Stimulated activated naive CD8-positive, alpha-beta T cell treated with anti-CD3 and anti-CD28 coated beads, Interleukin-15, amount 100 ng/mL, for 72 hours (primary cell): ENCODE data around the gene GARIN5A.

Experiments used
- ATAC-seq: fragments of 150-1000 bp; cut with Tn5 transposase; 2 replicates; pipeline ENCODE4 v1.10.0; 2021; ENCODE audit warnings: mild to moderate bottlenecking, moderate library complexity
- DNase-seq, 2 donors: peaks; one replicate each; pipeline ENCODE4 v3.0.0; 2021 to 2022
- H3K27ac Mint-ChIP-seq, 2 donors: one replicate each; pipeline ENCODE4 v1.8.0; 2022; ENCODE audit warnings: mild to moderate bottlenecking in 2 of 2, mixed read lengths in 2 of 2, moderate library complexity in 2 of 2
- H3K27me3 Mint-ChIP-seq: one replicate; pipeline ENCODE4 v1.8.0; 2022; ENCODE audit warnings: mixed read lengths
- H3K4me1 Mint-ChIP-seq: one replicate; pipeline ENCODE4 v1.8.0; 2022; ENCODE audit warnings: mild to moderate bottlenecking, mixed read lengths
- H3K4me3 Mint-ChIP-seq, 2 donors: one replicate each; pipeline ENCODE4 v1.8.0; 2022; ENCODE audit warnings: mild to moderate bottlenecking in 2 of 2, mixed read lengths in 2 of 2, moderate library complexity in 1 of 2
- H3K9me3 Mint-ChIP-seq, 2 donors: one replicate each; pipeline ENCODE4 v1.8.0; 2022; ENCODE audit warnings: mixed read lengths in 2 of 2

Gene GARIN5A

GRCh38 chr19:50465986-50466705, 10.5 kb downstream of the GARIN5A start:
- no peak overlapping the region for H3K27ac Mint-ChIP-seq
- H3K4me1 Mint-ChIP-seq = peaks cover 5% of the 10 kb centered on the region
- H3K4me3 Mint-ChIP-seq = no peak overlapping the region
- H3K27me3 Mint-ChIP-seq = peaks cover 28% of the 10 kb centered on the region
- no peak for ATAC-seq
- no peak for DNase-seq
- no peaks in the 10 kb centered on the region for H3K9me3 Mint-ChIP-seq

DNA sequence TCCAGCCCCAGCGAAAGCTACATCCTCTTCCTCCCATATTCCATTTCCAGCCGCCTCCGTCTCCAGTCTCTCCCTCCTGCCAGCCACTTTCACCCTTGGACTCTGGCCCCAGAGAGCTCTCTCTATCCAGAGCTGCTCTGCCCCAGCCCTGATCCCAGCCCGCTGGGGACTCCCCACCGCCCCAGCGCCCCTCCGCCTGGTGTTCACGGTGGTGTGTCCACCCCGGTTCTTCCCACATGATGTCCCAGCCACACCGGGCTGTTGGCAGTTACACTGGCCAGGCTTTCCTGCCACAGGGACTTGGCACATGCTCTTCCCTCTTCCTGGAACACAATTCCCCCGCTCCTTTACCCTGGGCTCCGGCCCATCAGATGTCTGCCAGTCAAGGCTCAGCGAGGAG, 11.6 kb downstream of the GARIN5A start:
- DNase-seq (no peak), ATAC-seq (no peak)
- Mint-ChIP-seq H3K4me3 (no peak overlapping the region), H3K9me3 (no peaks in the 10 kb centered on the region), H3K27ac (peak overlapping the region in 1 of 2 donors; percentile 74), H3K27me3 (peaks cover 32% of the 10 kb centered on the region), H3K4me1 (peaks cover 13% of the 10 kb centered on the region)

DNA sequence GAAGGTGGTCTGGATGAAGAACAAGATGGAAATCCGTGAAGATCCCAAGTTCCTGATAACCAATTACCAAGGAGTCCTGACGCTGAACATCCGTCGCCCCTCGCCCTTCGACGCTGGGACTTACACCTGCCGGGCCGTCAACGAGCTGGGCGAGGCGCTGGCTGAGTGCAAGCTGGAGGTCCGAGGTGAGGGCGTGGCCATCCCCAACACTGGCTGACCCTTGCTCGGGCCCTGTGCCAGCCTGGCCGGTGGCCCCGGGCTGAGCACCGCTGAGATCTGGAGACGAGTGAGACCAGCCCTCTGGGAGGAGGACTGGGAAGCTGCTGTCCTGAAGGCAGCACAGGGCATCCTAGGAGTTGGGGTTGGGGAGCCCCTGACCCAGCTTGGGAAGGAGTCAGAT, 12.3 kb downstream of the GARIN5A start:
- ATAC-seq (no peak), DNase-seq (no peak)
- Mint-ChIP-seq H3K27me3 (peaks cover 36% of the 10 kb centered on the region), H3K4me3 (no peak overlapping the region), H3K27ac (no peak overlapping the region), H3K9me3 (no peaks in the 10 kb centered on the region), H3K4me1 (peaks cover 17% of the 10 kb centered on the region)

- Mint-ChIP-seq H3K27me3 (peaks cover 23% of the 10 kb centered on the region), H3K9me3 (no peaks in the 10 kb centered on the region), H3K4me1 (peaks cover 17% of the 10 kb centered on the region), H3K4me3 (no peak overlapping the region), H3K27ac (no peak overlapping the region)
- DNase-seq = no peak
- ATAC-seq = no peak
Observed at GRCh38 chr19:50462970-50463369, 13.7 kb downstream of the GARIN5A start.

GRCh38 chr19:50461066-50461875, 15.4 kb downstream of the GARIN5A start:
- Mint-ChIP-seq H3K9me3 (no peaks in the 10 kb centered on the region), H3K27ac (no peak overlapping the region), H3K27me3 (peaks cover 31% of the 10 kb centered on the region), H3K4me1 (peaks cover 17% of the 10 kb centered on the region), H3K4me3 (peak overlapping the region in 1 of 2 donors; percentile 6)
- ATAC-seq = peak; percentile 82
- peak; percentile 65 to 70 for DNase-seq

- Mint-ChIP-seq H3K9me3 (no peaks in the 10 kb centered on the region), H3K27me3 (peaks cover 30% of the 10 kb centered on the region), H3K4me1 (peaks cover 17% of the 10 kb centered on the region), H3K27ac (no peak overlapping the region), H3K4me3 (peak overlapping the region; percentile 5 to 50)
- peak in 1 of 2 donors; percentile 11 for DNase-seq
- ATAC-seq = peak; percentile 65
Observed at GRCh38 chr19:50460161-50460765, 16.4 kb downstream of the GARIN5A start.

GRCh38 chr19:50459638-50460037, 17.0 kb downstream of the GARIN5A start:
- DNase-seq (no peak), ATAC-seq (no peak)
- Mint-ChIP-seq H3K4me1 (peaks cover 17% of the 10 kb centered on the region), H3K27ac (peak overlapping the region in 1 of 2 donors; percentile 2), H3K4me3 (peak overlapping the region; percentile 5 to 50), H3K27me3 (peaks cover 24% of the 10 kb centered on the region), H3K9me3 (no peaks in the 10 kb centered on the region)

- peak; percentile 10 for ATAC-seq
- Mint-ChIP-seq H3K4me3 (no peak overlapping the region), H3K27me3 (peaks cover 20% of the 10 kb centered on the region)
Observed at GRCh38 chr19:50459067-50459456, 17.6 kb downstream of the GARIN5A start.

DNA sequence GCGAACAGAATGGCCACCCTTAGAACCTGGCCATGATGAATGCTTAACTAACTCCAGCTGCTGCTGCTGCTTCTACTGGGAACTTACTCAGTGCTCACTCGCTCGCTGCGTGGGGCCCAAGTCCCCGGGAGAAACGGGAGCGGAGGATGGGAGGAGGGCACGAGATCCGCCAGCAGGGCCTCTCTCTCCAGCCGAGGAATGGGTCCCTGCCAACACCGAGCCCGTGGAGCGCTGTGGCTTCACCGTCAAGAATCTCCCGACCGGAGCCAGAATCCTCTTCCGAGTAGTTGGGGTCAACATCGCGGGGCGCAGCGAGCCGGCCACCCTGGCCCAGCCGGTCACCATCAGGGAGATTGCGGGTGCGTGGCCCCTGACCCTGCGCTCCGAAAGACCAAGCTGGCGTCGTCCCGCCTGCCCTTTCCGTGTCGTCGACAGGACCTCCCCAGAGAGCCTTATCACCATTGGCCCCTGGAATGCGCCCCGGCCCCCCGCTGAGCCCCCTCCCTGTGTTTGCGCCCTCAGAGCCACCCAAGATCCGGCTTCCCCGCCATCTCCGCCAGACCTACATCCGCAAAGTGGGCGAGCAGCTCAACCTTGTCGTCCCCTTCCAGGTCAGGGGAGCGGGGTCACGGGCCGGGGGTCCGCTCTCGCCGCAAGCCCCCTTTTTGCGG, 18.1 kb downstream of the GARIN5A start:
- Mint-ChIP-seq H3K27me3 (peaks cover 20% of the 10 kb centered on the region), H3K4me3 (no peak overlapping the region), H3K4me1 (peaks cover 17% of the 10 kb centered on the region), H3K9me3 (no peaks in the 10 kb centered on the region), H3K27ac (no peak overlapping the region)
- no peak for ATAC-seq
- no peak for DNase-seq

More at GRCh38 chr19:50459067-50459456, 17.6 kb downstream of the GARIN5A start:
- Mint-ChIP-seq H3K9me3 (no peaks in the 10 kb centered on the region), H3K27ac (no peak overlapping the region), H3K4me1 (peaks cover 17% of the 10 kb centered on the region)
- no peak for DNase-seq

- Mint-ChIP-seq H3K4me3 (no peak overlapping the region), H3K27me3 (peaks cover 20% of the 10 kb centered on the region), H3K9me3 (no peaks in the 10 kb centered on the region), H3K4me1 (peaks cover 17% of the 10 kb centered on the region), H3K27ac (no peak overlapping the region)
- ATAC-seq (no peak), DNase-seq (no peak)
Observed at GRCh38 chr19:50457300-50457699, 19.3 kb downstream of the GARIN5A start.

GRCh38 chr19:50455992-50456391, 20.7 kb downstream of the GARIN5A start:
- H3K27me3 Mint-ChIP-seq = peaks cover 24% of the 10 kb centered on the region
- H3K27ac Mint-ChIP-seq = no peak overlapping the region
- DNase-seq = no peak
- H3K4me1 Mint-ChIP-seq = peaks cover 11% of the 10 kb centered on the region
- H3K4me3 Mint-ChIP-seq = no peak overlapping the region
- no peak for ATAC-seq
- no peaks in the 10 kb centered on the region for H3K9me3 Mint-ChIP-seq

DNA sequence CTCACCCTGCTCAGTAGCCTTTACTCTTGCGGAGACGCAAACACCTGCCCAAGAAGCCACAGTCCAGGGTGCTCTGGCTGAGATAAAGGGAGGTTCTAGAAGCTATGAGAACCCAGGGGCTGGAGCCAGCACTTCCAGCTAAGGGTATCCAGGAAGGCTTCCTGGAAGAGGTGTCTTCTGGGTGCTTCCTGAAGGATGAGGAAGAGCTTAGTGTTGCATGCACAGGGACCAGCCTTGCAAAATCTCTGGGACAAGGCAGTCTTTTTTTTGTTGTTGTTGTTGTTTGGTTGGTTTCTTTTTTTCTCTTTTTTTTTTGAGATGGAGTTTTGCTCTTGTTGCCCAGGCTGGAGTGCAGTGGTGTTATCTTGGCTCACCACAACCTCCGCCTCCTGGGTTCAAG, 23.4 kb downstream of the GARIN5A start:
- DNase-seq (no peak), ATAC-seq (no peak)
- Mint-ChIP-seq H3K4me3 (no peak overlapping the region), H3K27me3 (peaks cover 23% of the 10 kb centered on the region), H3K4me1 (no peaks in the 10 kb centered on the region), H3K27ac (no peak overlapping the region), H3K9me3 (no peaks in the 10 kb centered on the region)

DNA sequence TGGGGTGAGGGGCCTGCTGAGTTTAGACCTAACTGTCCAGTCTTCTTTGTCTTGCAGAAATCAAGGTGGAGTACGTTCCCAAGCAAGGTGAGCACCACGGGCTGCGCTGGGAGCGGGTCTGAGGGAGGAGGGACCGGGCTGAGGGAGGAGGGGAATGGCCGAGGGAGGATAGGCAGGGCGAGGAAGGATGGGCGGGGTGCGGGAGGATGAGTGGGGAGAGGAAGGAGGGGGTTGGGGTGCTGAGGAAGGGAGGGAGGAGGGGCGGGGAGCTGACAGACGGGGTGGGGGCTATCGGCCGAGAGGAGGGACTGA, 25.5 kb downstream of the GARIN5A start:
- ATAC-seq = no peak
- no peak for DNase-seq
- Mint-ChIP-seq H3K27me3 (peaks cover 14% of the 10 kb centered on the region), H3K4me3 (no peak overlapping the region), H3K9me3 (no peaks in the 10 kb centered on the region), H3K4me1 (no peaks in the 10 kb centered on the region), H3K27ac (no peak overlapping the region)

DNA sequence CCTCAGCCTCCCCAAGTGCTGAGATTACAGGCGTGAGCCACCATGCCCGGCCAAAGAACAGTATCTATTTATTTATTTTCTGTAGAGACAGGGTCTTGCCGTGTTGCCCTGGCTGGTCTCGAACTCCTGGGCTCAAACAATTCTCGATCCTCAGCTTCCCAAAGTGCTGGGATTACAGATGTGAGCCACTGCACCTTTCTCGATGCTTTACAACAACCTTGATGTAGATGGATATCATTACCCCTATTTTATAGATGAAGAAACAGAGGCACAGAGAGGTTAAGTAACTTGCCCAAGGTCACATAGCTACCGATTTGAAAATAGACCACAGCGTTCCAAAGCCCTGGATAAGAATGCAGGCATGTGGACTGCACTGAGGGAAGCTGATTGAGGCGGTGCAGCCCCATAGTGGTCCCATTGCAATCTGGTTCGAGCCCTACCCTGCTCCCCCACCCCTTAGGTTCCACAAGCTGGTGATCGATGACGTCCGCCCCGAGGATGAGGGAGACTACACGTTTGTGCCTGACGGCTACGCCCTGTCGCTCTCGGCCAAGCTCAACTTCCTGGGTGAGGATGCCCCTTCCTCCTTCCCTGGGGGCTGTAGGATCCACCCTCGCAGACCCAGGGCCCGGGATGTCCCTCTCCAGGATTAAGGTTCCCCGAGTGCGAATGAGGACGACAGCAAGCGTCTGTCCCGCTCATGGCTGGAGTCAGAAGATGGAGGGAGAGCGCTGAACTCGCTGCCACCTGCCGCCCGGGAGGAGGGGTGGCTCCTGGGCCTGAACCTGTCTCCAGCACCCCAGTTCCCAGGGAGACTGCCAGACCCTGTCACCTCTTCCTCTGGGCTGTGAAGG, 26.1 kb downstream of the GARIN5A start:
- DNase-seq (no peak), ATAC-seq (no peak)
- Mint-ChIP-seq H3K4me1 (no peaks in the 10 kb centered on the region), H3K4me3 (no peak overlapping the region), H3K27me3 (peaks cover 14% of the 10 kb centered on the region), H3K27ac (peak overlapping the region in 1 of 2 donors; percentile 42), H3K9me3 (no peaks in the 10 kb centered on the region)
